Stimulated activated CD4-positive, alpha-beta T cell treated with anti-CD3 and anti-CD28 coated beads, Interleukin-12 subunit alpha, Interleukin-12 subunit beta, amount 100 ng/mL, for 4 hours (primary cell): ENCODE measurements around the gene FGF6.

Experiments
- DNase-seq: peaks from one replicate; pipeline ENCODE4 v3.0.0-alpha.2; 2020

The FGF6 gene

DNA sequence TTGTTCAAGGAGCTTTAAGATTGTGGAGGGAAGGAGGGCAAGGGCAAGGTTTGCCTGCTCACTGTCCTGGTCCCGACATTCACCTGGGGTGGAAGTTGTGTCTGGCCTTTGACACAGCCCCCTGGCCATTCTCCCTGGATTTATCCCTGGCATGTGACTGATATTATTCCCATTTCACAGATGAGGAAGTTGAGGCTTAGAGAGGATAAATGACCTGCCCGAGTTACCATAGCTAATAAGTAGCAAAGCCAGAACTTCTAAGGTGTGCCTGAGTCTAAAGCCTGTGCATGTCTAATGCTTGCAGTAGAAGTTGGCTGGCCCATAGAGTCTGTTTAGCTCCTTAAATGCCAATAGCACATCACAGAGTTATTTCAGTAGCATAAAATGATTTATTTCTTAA is 720 bp upstream of the FGF6 start:
- DNase-seq = no peak

DNA sequence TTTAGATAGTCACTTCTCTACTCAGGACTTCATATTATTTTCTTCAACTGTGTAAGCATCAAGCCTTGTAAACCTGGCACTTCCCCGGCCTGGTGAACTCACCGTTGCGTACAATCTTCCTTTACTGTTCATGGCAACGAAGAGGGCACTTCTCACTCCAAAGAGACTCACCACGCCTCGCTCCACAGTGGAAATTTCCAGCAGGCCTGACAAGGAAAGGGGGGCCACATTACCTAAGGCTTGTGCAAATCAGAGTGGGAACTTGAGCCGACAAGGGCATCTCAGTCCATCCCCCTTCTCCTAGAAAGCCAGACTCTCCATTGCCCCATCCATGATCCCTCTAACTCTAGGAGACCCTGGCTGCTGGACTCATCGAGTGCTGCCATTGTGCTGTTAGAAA is 1.6 kb downstream of the FGF6 start:
- no peak for DNase-seq

DNA sequence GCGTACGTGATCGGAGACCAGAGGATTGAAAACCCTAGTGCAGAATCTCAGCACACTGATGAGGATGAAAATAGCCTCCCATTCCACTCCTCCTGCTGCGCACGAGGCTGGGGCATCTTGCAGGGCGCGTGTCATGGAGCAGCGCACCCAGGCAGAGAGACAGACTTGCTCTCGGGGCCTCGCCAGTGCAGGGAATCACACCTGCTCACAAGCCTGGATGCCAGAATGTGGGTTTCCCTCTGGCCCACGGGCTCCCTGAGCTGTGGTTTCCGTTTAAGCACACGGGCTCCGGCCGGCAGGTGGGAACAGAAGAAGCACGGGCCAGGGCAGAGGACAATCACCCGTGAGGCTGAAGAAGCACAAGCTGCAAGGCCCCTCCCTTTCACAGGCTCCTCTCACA is 2.0 kb downstream of the FGF6 start:
- no peak for DNase-seq

DNA sequence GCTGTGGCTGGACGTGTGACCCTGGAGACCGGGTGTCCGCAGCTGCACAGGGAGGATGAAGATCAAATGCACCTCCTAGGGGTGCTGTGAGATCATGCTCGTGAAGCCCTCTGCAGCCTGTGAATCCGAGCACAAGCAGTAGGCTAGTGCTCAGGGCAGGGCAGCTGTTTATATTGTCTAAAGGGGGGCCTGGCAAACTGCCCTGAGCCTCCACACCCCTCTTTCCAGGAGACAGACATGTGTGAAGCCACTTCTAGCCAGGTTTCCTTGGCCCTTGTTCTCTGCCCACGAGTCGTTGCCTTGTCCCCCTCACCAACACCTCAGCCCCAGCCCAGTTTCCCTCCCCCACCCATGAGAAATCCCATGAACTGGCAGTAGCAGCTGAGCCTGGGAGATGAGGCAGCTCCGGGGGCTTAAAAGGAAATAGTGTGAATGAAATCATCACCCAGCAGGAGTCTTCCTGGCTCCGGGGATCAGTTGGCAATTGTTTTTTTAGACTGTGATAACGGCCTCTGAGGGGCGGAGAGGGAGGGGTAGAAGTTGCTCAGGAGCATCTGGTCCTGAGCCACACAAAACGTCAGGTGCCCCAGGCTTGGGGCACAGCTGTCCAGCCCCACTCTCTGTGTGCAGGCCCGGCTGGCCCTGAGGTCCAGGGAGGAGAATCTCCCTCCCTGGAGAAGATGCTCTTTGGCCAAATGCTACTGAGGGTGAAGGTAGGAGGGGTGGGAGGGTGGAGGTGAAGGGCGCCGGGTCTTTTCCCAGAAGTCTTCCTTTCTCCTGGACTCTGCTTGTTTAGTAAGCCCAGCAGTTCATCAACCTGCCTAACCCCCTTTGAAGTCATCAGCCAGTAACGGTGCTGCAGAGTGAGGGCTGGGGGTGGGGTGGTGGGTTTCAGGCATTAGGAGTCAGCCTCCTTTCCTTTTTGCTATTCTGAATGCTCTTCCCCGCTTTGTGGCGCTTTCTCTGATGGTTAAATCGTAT is 4.0 kb downstream of the FGF6 start:
- DNase-seq = no peak

DNA sequence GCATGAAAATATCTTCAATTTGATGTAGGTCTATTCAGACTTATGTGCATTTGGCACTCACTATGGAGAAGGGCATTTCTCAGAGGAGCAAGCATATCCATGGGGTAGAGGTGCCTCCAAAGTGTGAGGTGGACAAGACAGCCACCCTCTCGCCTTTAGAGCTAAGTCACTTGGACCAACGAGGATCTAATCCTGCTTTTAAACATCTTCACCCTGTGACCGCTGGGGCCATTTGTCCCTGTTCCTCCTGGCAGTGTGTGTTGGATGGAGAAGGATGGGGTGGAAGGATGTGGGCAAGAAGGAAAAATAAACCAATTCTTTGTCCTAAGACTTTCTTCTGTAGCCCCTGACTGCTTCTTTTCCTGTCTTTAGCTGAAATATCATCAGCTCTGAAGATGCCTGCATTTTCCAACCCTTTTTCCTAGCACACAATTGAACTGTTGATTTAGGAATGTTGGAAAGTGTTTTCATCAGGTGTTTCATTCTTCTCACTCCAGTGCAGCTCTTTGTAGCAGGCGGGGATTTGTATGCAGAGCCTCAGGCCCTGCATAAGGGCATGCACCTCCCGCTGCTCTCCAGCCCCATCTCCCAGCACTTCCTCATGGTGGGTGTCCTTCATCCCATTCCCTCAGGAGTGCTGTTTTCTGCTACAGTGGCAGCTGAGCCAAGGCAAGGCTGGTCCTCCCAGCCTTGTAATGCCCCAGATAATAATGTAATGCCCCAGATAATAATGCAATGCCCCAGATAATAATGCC is 5.3 kb downstream of the FGF6 start:
- no peak for DNase-seq

DNA sequence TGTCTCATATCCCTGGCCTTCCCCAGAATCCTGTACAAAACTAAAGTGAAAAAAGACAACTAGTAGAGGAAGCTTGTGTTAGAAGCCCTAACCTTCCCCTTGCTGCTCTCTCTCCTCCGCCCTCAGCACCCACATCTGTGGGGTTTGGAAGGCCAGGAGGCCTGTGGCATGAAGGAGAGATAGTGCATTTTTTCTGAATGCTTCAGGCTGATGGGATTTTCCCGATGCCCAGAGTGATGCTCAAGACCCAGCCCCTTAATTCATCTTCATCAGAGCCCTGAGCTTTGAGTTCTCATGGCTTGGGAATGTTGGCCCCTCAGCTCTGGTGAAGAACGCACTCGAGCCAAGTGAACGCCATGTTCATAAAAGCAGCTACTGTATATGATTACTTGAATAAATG is 5.9 kb downstream of the FGF6 start:
- no peak for DNase-seq

DNA sequence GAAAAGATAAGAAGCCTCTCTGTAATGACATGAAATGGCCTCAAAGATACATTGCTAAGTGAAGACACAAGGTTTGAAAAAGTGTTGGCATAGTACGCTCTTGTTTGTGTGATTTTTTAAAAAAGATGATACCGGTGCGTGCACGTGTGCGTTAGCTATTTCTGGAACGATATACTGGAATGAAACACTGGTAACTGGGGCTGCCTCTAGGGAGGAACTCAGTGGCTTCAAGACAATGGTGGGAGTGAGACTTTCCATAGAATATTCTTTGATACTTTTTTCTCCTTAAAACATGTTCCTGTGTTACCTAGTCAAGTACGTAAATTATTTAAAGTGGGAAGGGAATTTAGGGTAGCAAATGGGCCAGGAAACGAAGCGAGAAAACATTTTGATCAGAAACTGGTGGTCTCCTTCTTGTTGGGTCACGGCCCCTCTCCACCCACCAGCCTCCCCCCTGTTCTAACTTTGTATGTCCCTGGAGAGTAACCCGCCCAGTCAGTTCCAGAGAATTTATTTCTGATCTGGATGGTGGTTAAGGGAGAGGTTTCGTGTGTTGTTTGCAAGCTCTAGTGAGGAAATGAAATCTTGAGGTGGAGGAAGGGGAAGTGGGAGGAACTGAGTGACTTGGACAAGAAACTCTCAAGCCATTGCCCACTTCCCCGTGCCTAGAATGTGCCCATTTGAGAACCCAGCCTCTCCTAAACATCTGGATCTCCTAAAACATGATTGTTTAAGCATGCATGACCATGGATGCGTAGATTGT is 6.6 kb downstream of the FGF6 start:
- DNase-seq = no peak

DNA sequence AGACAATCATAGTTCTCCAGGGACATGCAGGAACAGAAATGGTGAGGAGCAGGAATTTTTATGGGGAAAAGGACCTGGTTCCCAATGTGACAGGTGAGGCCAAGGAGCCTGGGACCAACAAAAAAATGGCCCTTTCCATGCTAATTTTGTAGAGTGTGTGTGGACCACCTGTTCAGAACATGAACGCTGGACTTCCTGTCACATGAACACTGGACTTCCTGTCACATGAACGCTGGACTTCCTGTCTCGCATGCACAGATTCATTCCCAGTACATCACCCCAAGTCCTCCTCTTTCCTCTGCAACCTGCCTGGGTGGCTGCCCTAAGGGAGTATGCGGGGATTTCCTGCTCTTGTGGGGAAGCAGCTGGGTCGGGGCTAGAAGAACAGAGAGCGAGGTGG is 10.1 kb downstream of the FGF6 start:
- no peak for DNase-seq

DNA sequence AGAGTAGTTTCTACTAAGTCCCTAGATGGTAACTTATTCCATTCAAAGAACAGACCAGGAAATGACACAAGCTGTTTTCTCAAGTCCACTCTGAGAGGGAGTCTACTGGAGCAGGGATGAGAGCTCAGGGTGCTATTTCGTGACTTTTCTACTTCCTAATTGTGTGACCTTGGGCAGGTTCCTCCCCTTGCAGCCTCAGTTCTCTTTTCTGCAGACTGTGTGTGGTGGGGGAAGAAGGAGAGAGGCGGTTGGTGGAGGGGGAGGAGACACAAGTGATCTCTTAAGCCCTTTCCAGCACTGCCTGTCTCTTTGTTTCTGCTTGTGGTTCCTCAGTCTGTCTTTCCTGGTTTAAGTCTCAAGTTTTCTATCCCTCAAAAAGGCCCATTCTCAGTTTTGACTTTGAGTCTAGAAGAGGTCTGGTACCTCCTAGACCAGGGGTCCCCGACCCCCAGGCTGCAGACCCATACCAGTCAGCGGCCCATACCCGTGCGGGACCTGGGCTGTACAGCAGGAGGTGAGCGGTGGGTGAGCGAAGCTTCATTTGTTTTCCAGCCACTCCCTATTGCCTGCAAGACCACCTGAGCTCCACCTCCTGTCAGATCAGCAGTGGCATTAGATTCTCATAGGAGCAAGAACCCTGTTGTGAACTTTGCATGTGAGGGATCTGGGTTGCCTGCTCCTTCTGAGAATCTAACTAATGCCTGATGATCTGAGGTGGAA is 10.7 kb downstream of the FGF6 start:
- no peak for DNase-seq

DNA sequence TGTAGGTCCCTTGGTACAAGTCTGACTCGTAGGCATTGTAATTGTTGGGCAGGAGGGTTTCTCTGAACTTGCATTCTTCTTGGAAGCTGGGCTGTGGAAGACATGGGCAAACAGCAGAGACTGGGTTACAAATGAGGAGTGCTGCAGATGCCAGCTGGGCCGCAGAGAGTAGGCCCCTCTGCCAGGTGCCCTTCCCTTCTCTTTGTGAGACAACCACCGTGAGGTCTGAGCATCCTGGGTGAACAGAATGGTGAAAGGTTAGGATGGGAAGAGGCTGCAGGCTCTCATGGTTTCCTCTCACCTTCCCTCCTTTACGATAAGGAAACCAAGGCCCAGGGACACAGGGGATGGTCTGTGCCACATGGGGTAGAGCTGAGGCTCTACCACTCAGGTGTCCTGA is 11.3 kb downstream of the FGF6 start:
- DNase-seq = no peak

DNA sequence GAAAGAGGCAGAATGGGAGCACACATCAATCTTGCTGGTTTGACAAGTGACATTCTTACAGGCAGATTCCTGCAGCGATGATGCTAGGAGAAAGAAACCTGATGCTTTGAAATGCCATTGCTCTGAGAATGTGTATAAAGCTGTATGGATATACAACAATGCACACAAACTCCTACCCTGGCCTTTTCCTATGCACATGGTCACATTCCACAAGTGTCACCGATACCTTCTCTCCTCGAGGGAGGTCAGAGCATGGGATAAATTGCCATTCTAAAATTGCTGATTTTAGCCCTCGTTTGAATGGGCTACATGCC is 11.9 kb downstream of the FGF6 start:
- DNase-seq = no peak

DNA sequence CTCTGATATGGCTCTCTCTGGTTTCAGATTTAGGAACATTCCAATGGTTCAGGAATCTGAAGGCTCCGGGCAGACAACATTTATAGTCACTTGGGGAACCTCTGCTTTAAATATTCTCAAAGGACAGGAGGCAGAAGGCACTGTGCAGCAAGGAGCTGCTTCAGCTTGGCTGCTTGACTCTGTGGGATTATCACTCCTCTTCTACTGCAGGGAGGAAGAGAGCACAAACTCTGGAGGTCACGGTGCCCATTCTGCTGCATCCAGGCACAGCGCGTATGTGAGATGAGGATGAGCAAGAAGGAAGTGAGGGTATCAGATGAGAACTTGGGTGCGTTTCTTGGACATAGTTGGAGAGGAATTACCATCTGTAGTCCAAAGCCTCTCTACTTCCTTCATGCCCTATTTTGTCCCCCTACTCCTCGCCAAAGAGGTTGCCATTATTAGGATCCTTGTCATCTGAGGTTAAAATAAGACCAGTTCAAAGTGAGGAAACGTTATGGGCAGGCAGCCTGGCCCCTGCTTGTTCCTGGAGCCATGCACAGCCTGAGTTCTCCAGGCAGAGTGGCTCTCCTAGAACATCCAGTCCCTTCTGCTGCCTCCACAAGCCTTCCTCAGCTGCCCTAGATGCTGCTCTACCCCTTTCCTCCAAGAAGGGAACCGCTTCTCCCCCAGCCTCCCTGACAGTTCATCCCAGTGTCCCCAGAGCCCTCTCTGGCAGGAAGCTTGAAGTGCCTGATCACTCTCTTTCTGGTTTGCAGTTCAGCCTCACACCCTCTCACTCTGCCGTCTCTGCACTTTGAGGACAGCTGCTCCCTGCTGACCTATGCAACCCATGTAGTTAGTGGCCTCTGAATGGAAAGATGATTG is 12.5 kb downstream of the FGF6 start:
- DNase-seq = no peak

DNA sequence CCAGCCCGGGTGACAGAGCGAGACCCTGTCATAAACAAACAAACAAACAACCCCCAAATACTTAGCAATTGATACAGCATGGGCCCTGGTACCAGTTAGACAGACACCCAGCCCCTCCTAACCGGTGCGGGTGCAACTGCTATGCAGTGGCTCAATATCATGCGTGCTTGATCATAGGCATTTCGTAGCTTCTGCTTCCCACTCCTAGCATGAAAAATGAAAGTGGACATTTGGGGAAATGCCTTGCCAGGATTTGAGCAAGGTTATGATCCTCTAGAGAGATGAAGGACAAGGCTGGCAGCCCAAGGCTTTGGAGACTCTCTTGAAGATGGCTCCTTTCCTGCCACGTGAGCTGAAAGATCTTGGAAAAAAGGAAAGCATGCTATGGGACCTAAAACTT is 13.7 kb downstream of the FGF6 start:
- no peak for DNase-seq

DNA sequence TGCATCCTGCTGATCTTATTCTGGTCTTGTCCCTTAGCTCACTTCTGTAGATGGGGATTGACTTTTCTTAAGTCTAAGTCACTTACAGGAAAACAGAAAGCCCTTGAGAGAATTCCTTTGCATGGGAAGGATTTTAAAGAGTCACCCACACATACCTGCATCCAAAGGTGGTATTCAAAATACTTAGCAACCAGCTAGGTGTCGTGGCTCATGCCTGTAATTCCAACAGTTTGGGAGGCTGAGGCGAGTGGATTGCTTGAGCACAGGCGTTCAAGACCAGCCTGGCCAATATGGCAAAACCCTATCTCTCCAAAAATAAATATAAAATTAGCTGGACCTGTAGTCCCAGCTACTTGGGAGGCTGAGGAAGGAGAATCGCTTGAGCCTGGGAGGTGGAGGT is 14.2 kb downstream of the FGF6 start:
- DNase-seq = no peak

DNA sequence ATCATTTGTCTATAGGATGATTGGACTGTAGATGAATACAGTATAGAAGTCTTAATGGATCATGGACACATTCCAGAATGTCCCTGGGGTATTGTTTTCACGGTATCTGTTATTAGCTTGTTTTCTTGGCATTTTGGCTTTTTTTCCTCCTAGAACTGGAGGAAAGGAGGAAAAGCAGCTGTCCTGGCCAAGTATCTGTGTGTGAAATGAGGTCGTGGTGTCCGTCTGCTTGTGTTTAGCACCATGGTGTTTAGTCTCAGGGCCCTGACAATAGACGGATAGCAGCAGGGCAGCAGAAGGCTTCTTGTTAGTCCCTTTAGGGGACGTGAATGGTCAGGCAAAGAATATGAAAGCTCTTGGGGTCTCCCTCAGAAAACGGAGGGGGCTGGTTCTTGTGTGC is 21.2 kb downstream of the FGF6 start:
- DNase-seq = no peak

DNA sequence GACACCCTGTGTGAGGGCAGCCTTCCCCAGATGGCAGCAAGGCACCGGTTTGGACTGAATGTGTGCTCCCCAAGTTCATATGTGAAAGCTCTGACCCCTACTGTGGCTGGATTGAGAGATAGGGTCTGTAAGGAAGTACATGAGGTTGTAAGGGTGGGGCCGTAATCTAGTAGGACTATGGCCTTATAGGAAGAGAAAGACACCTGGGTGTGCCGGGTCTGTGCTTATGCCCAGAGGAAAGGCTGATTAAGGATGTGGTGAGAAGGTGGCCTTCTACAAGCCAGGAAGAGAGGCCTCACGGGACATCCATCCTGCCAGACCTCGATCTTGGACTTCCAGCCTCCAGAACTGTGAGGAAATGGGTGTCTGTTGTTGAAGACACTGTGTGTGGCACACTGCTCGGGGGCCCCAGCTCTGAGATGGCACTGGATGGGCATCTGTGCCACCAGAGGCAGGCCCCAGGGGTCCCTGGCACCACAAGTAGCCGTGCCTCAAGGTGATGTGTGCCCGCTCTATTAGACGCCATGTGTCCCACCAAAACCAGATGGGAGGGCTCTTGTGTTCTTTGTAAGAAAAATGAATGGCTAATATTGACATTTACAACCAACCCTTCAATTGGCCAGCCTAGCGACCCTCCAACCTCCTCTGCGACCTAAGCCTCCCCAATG is 22.0 kb downstream of the FGF6 start:
- DNase-seq = no peak

DNA sequence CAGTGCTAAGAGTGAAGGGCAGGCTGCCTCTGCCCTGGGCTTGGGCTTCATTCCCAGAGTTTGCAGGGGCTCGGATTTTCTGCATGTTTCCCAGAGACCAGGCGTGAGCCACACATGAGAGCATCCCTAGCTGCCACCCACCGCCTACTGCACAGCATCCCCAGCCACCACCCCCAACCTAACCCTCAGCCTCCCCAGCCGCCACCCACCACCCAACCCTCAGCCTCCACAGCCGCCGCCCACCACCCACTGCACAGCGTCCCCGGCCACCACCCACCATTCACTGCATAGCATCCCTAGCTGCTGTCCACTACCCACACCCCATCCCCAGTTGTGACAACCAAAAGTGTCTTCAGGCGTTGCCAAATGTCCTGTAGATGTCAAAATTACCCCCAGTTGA is 22.6 kb downstream of the FGF6 start:
- no peak for DNase-seq

DNA sequence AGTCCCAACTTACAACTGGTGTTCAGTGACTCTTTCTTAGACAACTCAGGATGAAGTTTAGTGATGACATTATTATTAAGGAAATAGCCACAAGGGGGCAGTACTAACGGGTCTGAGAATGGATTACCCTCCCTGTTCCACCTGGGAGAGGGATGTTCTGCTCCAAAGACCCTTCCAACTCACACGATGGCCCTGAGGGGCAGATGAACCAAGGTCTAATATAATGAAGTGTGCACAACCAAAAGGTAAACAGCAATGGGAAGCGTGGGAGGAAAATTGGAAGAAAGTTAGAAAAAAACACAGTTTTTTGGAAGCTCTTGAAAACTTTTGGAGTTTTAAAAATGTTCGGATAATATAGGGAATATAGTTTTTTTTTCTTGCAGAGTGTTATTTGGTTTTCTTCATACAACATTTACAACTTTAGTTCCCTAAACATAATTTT is 24.0 kb downstream of the FGF6 start:
- no peak for DNase-seq

DNA sequence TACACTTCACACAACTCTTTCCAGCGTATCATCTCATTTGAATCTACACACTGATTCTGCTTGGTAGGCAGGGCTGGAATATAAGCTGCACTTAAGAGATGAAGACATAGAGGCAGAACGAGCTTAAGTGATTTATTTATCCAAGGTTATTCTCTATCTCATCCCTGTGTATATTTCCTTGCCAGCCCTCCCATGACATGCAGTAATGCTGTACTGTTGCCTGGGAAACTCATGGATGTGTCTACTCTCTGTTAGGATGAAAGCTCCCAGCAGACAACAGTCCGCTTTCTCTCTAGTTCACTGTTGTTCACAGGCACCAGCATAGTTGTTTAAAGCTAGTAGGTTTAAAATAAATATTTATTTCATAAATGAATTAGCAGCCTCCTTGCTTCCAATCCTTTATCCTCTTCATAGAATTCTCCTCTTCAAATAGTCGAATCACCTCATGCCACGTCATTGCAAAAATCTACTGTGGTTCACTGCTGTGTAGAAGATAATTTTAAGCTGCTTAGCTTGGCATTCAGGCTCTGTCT is 25.4 kb downstream of the FGF6 start:
- no peak for DNase-seq

DNA sequence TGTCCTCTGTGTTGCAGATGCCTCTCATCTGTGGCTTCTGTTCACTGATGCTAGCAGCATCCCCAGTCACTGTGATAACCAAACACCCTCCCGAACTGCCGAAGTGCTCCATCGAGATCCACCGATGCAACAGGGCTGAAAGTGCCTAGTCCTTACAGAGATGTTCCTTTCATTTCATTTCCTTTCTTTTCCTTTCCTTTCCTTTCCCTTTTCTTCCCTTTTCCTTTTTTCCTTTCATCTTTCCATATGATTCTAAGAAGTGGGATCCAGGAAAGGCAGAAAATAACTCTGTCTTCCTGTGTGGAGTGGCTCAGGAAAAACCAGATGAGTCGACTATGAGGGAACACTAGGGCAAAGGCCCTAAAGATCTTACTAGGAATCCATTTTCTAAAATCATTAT is 26.7 kb downstream of the FGF6 start:
- DNase-seq = no peak

DNA sequence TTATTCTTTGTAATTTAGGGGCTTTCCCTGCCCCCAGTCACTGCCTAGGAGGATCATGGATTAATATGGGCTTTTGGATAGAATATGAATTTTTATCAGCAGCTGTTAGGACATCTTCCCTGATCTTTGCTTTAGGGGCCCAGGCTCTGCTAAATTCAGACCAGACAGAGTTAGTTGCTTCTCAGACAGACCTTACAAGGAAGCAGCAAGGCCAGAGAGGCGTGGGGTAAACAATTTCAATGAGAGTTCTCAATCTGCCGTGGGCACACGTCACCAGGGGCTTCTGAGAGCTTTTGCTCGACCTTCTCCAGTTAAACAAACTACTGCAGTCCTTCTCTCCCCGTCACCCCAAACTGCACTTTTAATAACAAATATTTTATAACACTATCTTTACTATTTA is 27.7 kb downstream of the FGF6 start:
- DNase-seq = no peak
